SK-N-SH treated with all-trans-retinoic acid at 6 μM for 48 hours (cell line): Measurements from ENCODE around the gene ZNF101.

Experiments used
- ATAC-seq: fragments of 200-7000 bp; cut with Tn5 transposase; 3 replicates; pipeline ENCODE4 v1.9.1; 2020; ENCODE audit warnings: mild to moderate bottlenecking, moderate library complexity
- ARNTL ChIP-seq: fragments of 450-650 bp; formaldehyde crosslinking; IDR thresholded peaks from 2 replicates; pipeline ENCODE4 v1.5.0; 2020; ENCODE audit warnings: low read depth, mild to moderate bottlenecking, moderate library complexity, borderline replicate concordance
- BACH2 ChIP-seq: fragments of 250-450 bp; sonication (Bioruptor Pico); IDR thresholded peaks from 2 replicates; pipeline ENCODE4 v1.9.0; 2021; ENCODE audit warnings: mild to moderate bottlenecking, borderline replicate concordance
- ESRRG ChIP-seq: fragments of 250-450 bp; sonication (Bioruptor Pico); IDR thresholded peaks from 2 replicates; pipeline ENCODE4 v1.6.1; 2021; ENCODE audit warnings: mild to moderate bottlenecking
- GLIS3 ChIP-seq: fragments of 250-450 bp; sonication (Bioruptor Pico); IDR thresholded peaks from 2 replicates; pipeline ENCODE4 v1.5.0; 2020; ENCODE audit warnings: mild to moderate bottlenecking, moderate library complexity
- ISL1 ChIP-seq: fragments of 250-450 bp; sonication (Bioruptor Pico); IDR thresholded peaks from 2 replicates; pipeline ENCODE4 v2.1.2; 2022; ENCODE audit warnings: mild to moderate bottlenecking, moderate library complexity
- OSR1 ChIP-seq: fragments of 250-450 bp; sonication (Bioruptor Pico); IDR thresholded peaks from 2 replicates; pipeline ENCODE4 v1.8.0; 2022; ENCODE audit warnings: moderate library complexity, mild to moderate bottlenecking, inconsistent platforms
- PPARA ChIP-seq: fragments of 250-450 bp; sonication (Bioruptor Pico); IDR thresholded peaks from 2 replicates; pipeline ENCODE4 v1.5.0; 2020; ENCODE audit warnings: mild to moderate bottlenecking, borderline replicate concordance
- RARB ChIP-seq: fragments of 250-450 bp; sonication (Bioruptor Pico); IDR thresholded peaks from 2 replicates; pipeline ENCODE4 v1.8.0; 2021; ENCODE audit warnings: mild to moderate bottlenecking, moderate library complexity
- SNAI2 ChIP-seq: fragments of 250-450 bp; sonication (Bioruptor Pico); IDR thresholded peaks from 2 replicates; pipeline ENCODE4 v1.5.0; 2020; ENCODE audit warnings: mild to moderate bottlenecking, moderate library complexity
- TCF4 ChIP-seq: fragments of 250-450 bp; sonication (Bioruptor Pico); IDR thresholded peaks from 2 replicates; pipeline ENCODE4 v1.8.0; 2021; ENCODE audit warnings: mild to moderate bottlenecking, moderate library complexity, borderline replicate concordance
- TOX ChIP-seq: fragments of 250-450 bp; sonication (Bioruptor Pico); IDR thresholded peaks from 2 replicates; pipeline ENCODE4 v1.8.0; 2021; ENCODE audit warnings: mild to moderate bottlenecking, moderate library complexity, borderline replicate concordance
- ZFP3 ChIP-seq: fragments of 250-450 bp; sonication (Bioruptor Pico); IDR thresholded peaks from 2 replicates; pipeline ENCODE4 v1.5.0; 2020; ENCODE audit warnings: mild to moderate bottlenecking, moderate library complexity
- ZFP30 ChIP-seq: fragments of 450-650 bp; formaldehyde crosslinking; IDR thresholded peaks from 2 replicates; pipeline ENCODE4 v1.5.0; 2022; ENCODE audit warnings: mild to moderate bottlenecking, moderate library complexity
- ZNF565 ChIP-seq: fragments of 450-650 bp; formaldehyde crosslinking; conservative IDR thresholded peaks from 2 replicates; pipeline ENCODE4 v1.5.0; 2020; ENCODE audit warnings: low read depth, mild to moderate bottlenecking, moderate library complexity
- ZNF70 ChIP-seq: fragments of 450-650 bp; formaldehyde crosslinking; IDR thresholded peaks from 2 replicates; pipeline ENCODE4 v1.5.0; 2020; ENCODE audit warnings: mild to moderate bottlenecking, moderate library complexity
- ZNF8 ChIP-seq: fragments of 450-650 bp; formaldehyde crosslinking; IDR thresholded peaks from 2 replicates; pipeline ENCODE4 v1.5.0; 2020; ENCODE audit warnings: mild to moderate bottlenecking, moderate library complexity
- TF ChIP-seq, protein P1 (sequence below): fragments of 250-450 bp; sonication (Bioruptor Pico); IDR thresholded peaks from 2 replicates; pipeline ENCODE4 v1.5.1; 2020; ENCODE audit warnings: low read depth, mild to moderate bottlenecking, moderate library complexity
- TF ChIP-seq, protein P2 (sequence below): fragments of 250-450 bp; sonication (Bioruptor Pico); IDR thresholded peaks from 2 replicates; pipeline ENCODE4 v1.8.0; 2020; ENCODE audit warnings: mild to moderate bottlenecking, moderate library complexity, borderline replicate concordance
- TF ChIP-seq, protein P3 (sequence below): fragments of 250-450 bp; sonication (Bioruptor Pico); IDR thresholded peaks from 2 replicates; pipeline ENCODE4 v1.8.0; 2021; ENCODE audit warnings: low read depth, mild to moderate bottlenecking, moderate library complexity, borderline replicate concordance
- TF ChIP-seq, protein P4 (sequence below): fragments of 250-450 bp; sonication (Bioruptor Pico); IDR thresholded peaks from 2 replicates; pipeline ENCODE4 v1.5.1; 2021; ENCODE audit warnings: mild to moderate bottlenecking, moderate library complexity

ZNF101 gene

DNA sequence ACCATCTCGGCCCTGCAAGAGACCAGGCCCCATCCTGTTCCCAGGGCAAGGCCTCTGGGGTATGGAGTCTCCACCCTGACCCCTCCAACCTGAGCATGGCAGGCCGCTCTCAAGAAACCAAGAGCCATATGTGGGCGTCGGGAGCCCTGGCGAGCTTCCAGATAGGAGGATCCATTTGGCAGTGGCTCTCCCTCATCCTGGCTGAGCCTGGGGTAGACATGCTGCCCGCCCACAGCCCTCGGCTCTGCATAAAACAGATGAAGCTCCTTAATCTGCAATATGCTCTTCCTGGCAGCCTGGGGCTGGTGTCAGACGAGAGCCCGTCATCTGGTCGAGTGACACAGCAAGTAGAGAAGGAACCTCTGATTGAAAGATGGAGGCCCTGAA is 11.2 kb upstream of the ZNF101 start:
- no peak for ATAC-seq
- TF ChIP-seq ESRRG (CRISPR knock-in tag) (no peak), ZFP30 (CRISPR knock-in tag) (no peak), BACH2 (CRISPR knock-in tag) (no peak), ZNF565 (CRISPR knock-in tag) (no peak), OSR1 (no peak), ZNF70 (CRISPR knock-in tag) (no peak), TOX (no peak), GLIS3 (CRISPR knock-in tag) (no peak), ZNF8 (CRISPR knock-in tag) (no peak), ISL1 (CRISPR knock-in tag) (no peak), ARNTL (CRISPR knock-in tag) (no peak), ZFP3 (CRISPR knock-in tag) (no peak), RARB (CRISPR knock-in tag) (no peak), TCF4 (no peak), PPARA (CRISPR knock-in tag) (no peak), SNAI2 (CRISPR knock-in tag) (no peak)
- TF ChIP-seq, protein P1, sequence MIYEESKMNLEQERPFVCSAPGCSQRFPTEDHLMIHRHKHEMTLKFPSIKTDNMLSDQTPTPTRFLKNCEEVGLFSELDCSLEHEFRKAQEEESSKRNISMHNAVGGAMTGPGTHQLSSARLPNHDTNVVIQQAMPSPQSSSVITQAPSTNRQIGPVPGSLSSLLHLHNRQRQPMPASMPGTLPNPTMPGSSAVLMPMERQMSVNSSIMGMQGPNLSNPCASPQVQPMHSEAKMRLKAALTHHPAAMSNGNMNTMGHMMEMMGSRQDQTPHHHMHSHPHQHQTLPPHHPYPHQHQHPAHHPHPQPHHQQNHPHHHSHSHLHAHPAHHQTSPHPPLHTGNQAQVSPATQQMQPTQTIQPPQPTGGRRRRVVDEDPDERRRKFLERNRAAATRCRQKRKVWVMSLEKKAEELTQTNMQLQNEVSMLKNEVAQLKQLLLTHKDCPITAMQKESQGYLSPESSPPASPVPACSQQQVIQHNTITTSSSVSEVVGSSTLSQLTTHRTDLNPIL (CRISPR knock-in tag): no peak
- TF ChIP-seq, protein P2, sequence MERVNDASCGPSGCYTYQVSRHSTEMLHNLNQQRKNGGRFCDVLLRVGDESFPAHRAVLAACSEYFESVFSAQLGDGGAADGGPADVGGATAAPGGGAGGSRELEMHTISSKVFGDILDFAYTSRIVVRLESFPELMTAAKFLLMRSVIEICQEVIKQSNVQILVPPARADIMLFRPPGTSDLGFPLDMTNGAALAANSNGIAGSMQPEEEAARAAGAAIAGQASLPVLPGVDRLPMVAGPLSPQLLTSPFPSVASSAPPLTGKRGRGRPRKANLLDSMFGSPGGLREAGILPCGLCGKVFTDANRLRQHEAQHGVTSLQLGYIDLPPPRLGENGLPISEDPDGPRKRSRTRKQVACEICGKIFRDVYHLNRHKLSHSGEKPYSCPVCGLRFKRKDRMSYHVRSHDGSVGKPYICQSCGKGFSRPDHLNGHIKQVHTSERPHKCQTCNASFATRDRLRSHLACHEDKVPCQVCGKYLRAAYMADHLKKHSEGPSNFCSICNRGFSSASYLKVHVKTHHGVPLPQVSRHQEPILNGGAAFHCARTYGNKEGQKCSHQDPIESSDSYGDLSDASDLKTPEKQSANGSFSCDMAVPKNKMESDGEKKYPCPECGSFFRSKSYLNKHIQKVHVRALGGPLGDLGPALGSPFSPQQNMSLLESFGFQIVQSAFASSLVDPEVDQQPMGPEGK (CRISPR knock-in tag): no peak
- TF ChIP-seq, all 23 proteins: peak for 0

DNA sequence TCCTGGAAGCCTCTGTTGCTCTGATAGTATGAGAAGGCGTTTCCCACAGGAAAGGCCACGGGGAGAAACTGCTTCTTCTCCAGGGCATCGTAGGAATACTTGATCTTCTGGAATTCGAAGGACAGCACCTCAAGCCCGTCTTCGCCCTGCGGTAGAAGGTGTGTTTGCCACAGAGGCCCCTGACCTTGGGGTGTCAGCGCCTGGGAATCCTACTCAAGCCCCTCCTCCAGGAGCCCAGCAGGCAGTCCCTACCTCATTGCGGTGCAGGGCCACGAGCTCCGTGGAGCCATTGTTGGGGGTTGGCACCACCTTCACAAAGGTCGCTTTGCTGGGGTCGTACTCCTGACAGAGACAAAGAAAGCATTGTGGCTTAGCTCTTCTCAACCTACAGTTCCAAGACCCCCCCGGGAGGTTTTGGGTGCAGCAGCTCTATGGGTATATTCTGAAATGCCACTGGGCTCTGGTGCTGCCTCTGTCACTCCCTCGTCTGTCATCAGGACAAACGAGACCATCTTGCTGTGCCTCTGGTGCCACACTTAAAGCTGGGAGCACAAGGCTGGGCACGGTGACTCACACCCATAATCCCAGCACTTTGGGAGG is 8.9 kb upstream of the ZNF101 start:
- ATAC-seq: no peak
- TF ChIP-seq ESRRG (CRISPR knock-in tag): no peak
- TF ChIP-seq SNAI2 (CRISPR knock-in tag): no peak
- no peak for TF ChIP-seq ZFP3 (CRISPR knock-in tag)

DNA sequence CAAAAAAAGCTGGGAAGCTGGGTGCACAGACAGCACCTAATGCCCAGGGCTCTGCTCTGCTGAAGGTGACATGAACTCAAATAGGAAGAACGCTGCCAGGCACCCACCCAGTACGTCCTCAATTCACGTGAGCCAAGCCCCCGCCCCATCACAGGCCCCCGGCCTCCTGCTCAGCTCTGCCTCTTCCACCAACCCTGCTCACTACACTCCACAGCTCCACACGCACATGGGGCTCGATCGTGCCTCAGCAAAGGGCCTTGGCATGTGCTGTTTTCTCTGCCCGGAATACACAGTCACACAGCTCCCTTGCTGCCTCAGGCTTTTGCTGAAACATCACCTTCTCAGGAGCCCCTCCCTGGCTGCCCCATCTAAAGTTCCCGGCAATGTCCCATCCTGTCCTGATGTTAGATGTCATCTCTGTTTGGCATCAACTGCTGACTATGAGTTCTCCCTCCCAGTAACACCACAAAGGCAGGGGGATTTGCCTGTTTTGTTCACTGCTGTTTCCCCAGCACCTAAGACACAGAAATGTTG is 7.4 kb upstream of the ZNF101 start:
- ATAC-seq: no peak
- TF ChIP-seq ESRRG (CRISPR knock-in tag): no peak
- TF ChIP-seq ZNF8 (CRISPR knock-in tag): no peak

DNA sequence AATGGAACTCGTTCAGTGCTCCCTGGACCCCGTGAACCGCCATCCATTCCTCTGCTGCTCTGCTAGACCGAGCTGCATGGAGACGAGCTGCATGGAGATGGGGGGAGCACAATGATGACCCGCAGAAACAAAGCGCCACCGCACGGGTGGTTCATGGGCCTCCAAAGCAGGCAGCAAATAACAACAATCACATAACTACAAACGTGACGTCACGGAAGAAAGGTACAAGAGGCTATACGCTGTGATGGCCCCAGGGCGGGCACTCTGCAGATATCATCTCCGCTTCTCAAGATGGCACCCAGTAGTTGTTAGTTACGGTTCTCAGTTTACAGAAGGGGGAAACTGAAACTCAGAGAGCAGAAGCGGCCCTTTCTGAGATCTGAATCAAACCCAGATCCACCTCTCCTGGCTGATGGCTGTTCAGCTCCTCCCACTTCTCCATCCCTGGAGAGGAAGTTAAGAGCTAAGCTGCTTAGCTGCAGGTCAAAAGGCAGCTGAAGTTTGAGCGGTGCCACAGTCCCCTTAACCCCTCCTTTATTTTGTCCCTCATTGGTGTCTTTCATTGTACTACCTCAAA is 6.9 kb upstream of the ZNF101 start:
- peak; percentile 3; the same call in 2 of the 3 replicates for ATAC-seq
- TF ChIP-seq ISL1 (CRISPR knock-in tag) (no peak), OSR1 (no peak), GLIS3 (CRISPR knock-in tag) (no peak)
- TF ChIP-seq, protein P3, sequence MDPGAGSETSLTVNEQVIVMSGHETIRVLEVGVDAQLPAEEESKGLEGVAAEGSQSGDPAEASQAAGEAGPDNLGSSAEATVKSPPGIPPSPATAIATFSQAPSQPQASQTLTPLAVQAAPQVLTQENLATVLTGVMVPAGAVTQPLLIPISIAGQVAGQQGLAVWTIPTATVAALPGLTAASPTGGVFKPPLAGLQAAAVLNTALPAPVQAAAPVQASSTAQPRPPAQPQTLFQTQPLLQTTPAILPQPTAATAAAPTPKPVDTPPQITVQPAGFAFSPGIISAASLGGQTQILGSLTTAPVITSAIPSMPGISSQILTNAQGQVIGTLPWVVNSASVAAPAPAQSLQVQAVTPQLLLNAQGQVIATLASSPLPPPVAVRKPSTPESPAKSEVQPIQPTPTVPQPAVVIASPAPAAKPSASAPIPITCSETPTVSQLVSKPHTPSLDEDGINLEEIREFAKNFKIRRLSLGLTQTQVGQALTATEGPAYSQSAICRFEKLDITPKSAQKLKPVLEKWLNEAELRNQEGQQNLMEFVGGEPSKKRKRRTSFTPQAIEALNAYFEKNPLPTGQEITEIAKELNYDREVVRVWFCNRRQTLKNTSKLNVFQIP (CRISPR knock-in tag): no peak
- TF ChIP-seq, protein P1 (CRISPR knock-in tag): no peak
- TF ChIP-seq, protein P4, sequence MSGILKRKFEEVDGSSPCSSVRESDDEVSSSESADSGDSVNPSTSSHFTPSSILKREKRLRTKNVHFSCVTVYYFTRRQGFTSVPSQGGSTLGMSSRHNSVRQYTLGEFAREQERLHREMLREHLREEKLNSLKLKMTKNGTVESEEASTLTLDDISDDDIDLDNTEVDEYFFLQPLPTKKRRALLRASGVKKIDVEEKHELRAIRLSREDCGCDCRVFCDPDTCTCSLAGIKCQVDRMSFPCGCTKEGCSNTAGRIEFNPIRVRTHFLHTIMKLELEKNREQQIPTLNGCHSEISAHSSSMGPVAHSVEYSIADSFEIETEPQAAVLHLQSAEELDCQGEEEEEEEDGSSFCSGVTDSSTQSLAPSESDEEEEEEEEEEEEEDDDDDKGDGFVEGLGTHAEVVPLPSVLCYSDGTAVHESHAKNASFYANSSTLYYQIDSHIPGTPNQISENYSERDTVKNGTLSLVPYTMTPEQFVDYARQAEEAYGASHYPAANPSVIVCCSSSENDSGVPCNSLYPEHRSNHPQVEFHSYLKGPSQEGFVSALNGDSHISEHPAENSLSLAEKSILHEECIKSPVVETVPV: no peak
